A549 (cell line): ENCODE data around the gene SLC35F3.

Experiments
- CEBPB ChIP-seq, 2 experiments: fragments of >200 bp in 1 of 2; sonication (Bioruptor Twin) in 1 of 2; formaldehyde crosslinking in 1 of 2; IDR thresholded peaks; 2 replicates each; pipeline ENCODE4 v1.6.1; 2012 to 2016
- CTCF ChIP-seq: fragments of >200 bp; sonication (Bioruptor Twin); formaldehyde crosslinking; IDR thresholded peaks from 3 replicates; pipeline ENCODE4 v1.5.1; 2016
- ELK1 ChIP-seq: fragments of 150-350 bp; IDR thresholded peaks from 2 replicates; pipeline ENCODE4 v1.6.1; 2014; ENCODE audit warnings: low read depth, mild to moderate bottlenecking, low read length
- EP300 ChIP-seq, 2 experiments: fragments of >200 bp; sonication (Bioruptor Twin); formaldehyde crosslinking; IDR thresholded peaks; 2 replicates in 1 of 2; 3 replicates in 1 of 2; pipeline ENCODE4 v1.6.1; 2016 to 2017
- JUN ChIP-seq, 2 experiments: fragments of >200 bp; sonication (Bioruptor Twin); formaldehyde crosslinking; IDR thresholded peaks; 2 replicates in 1 of 2; 3 replicates in 1 of 2; pipeline ENCODE4 v1.6.1; 2016 to 2017
- POLR2A ChIP-seq: IDR thresholded peaks from 2 replicates; pipeline ENCODE4 v1.6.1; 2012; ENCODE audit warnings: mild to moderate bottlenecking, low read length
- RARB ChIP-seq: fragments of 250-450 bp; sonication (Bioruptor Pico); IDR thresholded peaks from 2 replicates; pipeline ENCODE4 v1.8.0; 2021; ENCODE audit warnings: mild to moderate bottlenecking, moderate library complexity
- TP53 ChIP-seq: fragments of 250-450 bp; sonication (Bioruptor Pico); IDR thresholded peaks from 2 replicates; pipeline ENCODE4 v1.5.0; 2021; ENCODE audit warnings: mild to moderate bottlenecking, moderate library complexity

GRCh38 chr1:234300096-234300495 is 395.6 kb downstream of the SLC35F3 start:
- no peak for TF ChIP-seq EP300 (IDR thresholded peaks at IDR 0.05)
- no peak for TF ChIP-seq ELK1
- TF ChIP-seq CEBPB (IDR thresholded peaks at IDR 0.05): no peak
- TF ChIP-seq CTCF: no peak
- no peak for TF ChIP-seq JUN (IDR thresholded peaks at IDR 0.05)
- TF ChIP-seq POLR2A: no peak
- TF ChIP-seq TP53 (CRISPR knock-in tag): no peak
- TF ChIP-seq RARB (CRISPR knock-in tag): no peak
